Natural killer cell treated with Interleukin-12 subunit alpha and Interleukin-12 subunit beta and Interleukin-15 and Interleukin-18, amount 100 ng/mL, for 72 hours (primary cell): Measurements from ENCODE around the gene RPUSD1. TPM values are rescaled to one million over a fixed set of nuclear protein-coding genes. Genes with fewer than 3 reads are reported as not detected.

ENCODE experiments used
- ATAC-seq, 2 donors: fragments of 150-1000 bp; cut with Tn5 transposase in 1 of 2; sonication (Bioruptor Pico), chemical (Tn5 transposase) in 1 of 2; 2 replicates each; pipeline ENCODE4 v1.10.0; 2021
- DNase-seq: peaks from one replicate; pipeline ENCODE4 v3.0.0; 2022; ENCODE audit warnings: low spot score
- H3K27ac Mint-ChIP-seq, 2 donors: 1 replicate in 1 of 2; 2 replicates in 1 of 2; pipeline ENCODE4 v1.8.0; 2022; ENCODE audit warnings: mixed read lengths in 2 of 2, mild to moderate bottlenecking in 1 of 2, moderate library complexity in 1 of 2
- H3K27me3 Mint-ChIP-seq, 2 donors: 1 replicate in 1 of 2; 2 replicates in 1 of 2; pipeline ENCODE4 v1.8.0; 2022; ENCODE audit warnings: mixed read lengths in 2 of 2
- H3K36me3 Mint-ChIP-seq: one replicate; pipeline ENCODE4 v1.8.0; 2022; ENCODE audit warnings: mixed read lengths
- H3K4me1 Mint-ChIP-seq, 2 donors: 1 replicate in 1 of 2; 2 replicates in 1 of 2; pipeline ENCODE4 v1.8.0; 2022; ENCODE audit warnings: low read depth in 2 of 2, mixed read lengths in 2 of 2, mild to moderate bottlenecking in 1 of 2
- H3K4me3 Mint-ChIP-seq: one replicate; pipeline ENCODE4 v1.8.0; 2022; ENCODE audit warnings: mixed read lengths
- H3K9me3 Mint-ChIP-seq: 2 replicates; pipeline ENCODE4 v1.8.0; 2022; ENCODE audit warnings: mixed read lengths
- total RNA-seq, 2 donors: library from RNA; stranded (reverse); gene quantifications; one replicate each; pipeline ENCODE4 v1.2.3, GENCODE V29; 2022

Gene RPUSD1
- total RNA-seq, 2 donors from 2014 or later = 38.2 to 79.3 TPM

- Mint-ChIP-seq H3K27me3 (no peaks in the 10 kb centered on the region), H3K27ac (no peak overlapping the region), H3K4me3 (no peak overlapping the region), H3K36me3 (no peaks in the 10 kb centered on the region), H3K9me3 (no peaks in the 10 kb centered on the region), H3K4me1 (no peaks in the 10 kb centered on the region)
- ATAC-seq (no peak), DNase-seq (no peak)
These were observed 21.2 kb downstream of the RPUSD1 start for GRCh38 chr16:766820-767640.

DNA sequence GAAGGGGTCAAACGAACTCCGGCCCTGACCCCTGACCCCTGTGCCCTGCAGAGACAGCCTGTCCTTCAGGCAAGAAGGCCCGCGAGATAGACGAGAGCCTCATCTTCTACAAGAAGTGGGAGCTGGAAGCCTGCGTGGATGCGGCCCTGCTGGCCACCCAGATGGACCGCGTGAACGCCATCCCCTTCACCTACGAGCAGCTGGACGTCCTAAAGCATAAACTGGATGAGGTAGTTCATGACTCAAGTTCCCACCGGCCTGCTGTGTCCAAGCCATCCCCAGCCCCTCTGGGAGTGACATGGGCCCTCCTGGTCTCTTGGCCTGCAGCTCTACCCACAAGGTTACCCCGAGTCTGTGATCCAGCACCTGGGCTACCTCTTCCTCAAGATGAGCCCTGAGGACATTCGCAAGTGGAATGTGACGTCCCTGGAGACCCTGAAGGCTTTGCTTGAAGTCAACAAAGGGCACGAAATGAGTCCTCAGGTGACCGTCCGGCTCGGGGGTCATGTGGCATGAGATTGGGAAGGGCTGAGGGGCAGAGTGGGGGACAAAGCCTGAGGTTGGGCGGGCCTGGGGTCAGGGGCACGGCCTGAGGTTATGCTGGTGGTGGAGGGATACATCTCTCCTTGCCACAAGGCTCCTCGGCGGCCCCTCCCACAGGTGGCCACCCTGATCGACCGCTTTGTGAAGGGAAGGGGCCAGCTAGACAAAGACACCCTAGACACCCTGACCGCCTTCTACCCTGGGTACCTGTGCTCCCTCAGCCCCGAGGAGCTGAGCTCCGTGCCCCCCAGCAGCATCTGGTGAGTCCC lies 22.0 kb downstream of the RPUSD1 start:
- Mint-ChIP-seq H3K4me1 (no peaks in the 10 kb centered on the region), H3K36me3 (no peaks in the 10 kb centered on the region), H3K4me3 (no peak overlapping the region), H3K27me3 (no peaks in the 10 kb centered on the region), H3K27ac (no peak overlapping the region), H3K9me3 (no peaks in the 10 kb centered on the region)
- ATAC-seq (no peak), DNase-seq (no peak)

DNA sequence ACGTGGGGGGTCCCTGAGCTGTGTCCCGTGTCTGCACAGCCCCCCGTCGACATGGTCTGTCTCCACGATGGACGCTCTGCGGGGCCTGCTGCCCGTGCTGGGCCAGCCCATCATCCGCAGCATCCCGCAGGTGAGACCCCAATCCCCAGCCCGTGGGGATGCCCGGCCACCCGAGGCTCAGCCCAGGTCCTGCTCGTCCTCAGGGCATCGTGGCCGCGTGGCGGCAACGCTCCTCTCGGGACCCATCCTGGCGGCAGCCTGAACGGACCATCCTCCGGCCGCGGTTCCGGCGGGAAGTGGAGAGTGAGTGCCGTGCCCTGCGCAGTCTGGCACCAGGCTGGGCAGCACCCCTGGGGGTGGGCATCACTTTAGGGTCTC lies 22.7 kb downstream of the RPUSD1 start:
- Mint-ChIP-seq H3K36me3 (no peaks in the 10 kb centered on the region), H3K4me3 (no peak overlapping the region), H3K4me1 (no peaks in the 10 kb centered on the region), H3K27me3 (no peaks in the 10 kb centered on the region), H3K9me3 (no peaks in the 10 kb centered on the region), H3K27ac (no peak overlapping the region)
- DNase-seq = no peak
- no peak for ATAC-seq

DNA sequence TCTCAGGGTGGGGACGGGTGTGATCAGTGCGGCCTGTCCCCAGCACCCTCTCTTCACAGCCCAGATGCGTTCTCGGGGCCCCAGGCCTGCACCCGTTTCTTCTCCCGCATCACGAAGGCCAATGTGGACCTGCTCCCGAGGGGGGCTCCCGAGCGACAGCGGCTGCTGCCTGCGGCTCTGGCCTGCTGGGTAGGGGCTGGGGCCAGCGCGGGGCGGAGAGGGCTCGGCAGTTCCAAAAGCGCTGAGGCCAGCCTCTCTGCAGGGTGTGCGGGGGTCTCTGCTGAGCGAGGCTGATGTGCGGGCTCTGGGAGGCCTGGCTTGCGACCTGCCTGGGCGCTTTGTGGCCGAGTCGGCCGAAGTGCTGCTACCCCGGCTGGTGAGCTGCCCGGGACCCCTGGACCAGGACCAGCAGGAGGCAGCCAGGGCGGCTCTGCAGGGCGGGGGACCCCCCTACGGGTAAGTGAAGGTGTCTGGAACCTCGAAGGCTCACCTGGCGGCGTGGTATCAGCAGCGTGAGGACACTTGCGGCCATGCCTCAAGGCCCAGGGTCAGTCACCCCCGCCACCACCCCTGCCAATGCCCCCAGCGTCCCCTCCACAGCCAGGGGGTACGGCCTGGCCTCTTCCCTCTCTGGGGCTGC lies 23.2 kb downstream of the RPUSD1 start:
- Mint-ChIP-seq H3K36me3 (no peaks in the 10 kb centered on the region), H3K27ac (no peak overlapping the region), H3K9me3 (no peaks in the 10 kb centered on the region), H3K4me3 (no peak overlapping the region), H3K4me1 (no peaks in the 10 kb centered on the region), H3K27me3 (no peaks in the 10 kb centered on the region)
- DNase-seq (no peak), ATAC-seq (no peak)

- Mint-ChIP-seq H3K4me3 (no peak overlapping the region), H3K27ac (no peak overlapping the region), H3K9me3 (no peaks in the 10 kb centered on the region), H3K27me3 (no peaks in the 10 kb centered on the region), H3K36me3 (no peaks in the 10 kb centered on the region), H3K4me1 (no peaks in the 10 kb centered on the region)
- no peak for ATAC-seq
- DNase-seq = no peak
These were observed 23.9 kb downstream of the RPUSD1 start for GRCh38 chr16:764184-764750.

DNA sequence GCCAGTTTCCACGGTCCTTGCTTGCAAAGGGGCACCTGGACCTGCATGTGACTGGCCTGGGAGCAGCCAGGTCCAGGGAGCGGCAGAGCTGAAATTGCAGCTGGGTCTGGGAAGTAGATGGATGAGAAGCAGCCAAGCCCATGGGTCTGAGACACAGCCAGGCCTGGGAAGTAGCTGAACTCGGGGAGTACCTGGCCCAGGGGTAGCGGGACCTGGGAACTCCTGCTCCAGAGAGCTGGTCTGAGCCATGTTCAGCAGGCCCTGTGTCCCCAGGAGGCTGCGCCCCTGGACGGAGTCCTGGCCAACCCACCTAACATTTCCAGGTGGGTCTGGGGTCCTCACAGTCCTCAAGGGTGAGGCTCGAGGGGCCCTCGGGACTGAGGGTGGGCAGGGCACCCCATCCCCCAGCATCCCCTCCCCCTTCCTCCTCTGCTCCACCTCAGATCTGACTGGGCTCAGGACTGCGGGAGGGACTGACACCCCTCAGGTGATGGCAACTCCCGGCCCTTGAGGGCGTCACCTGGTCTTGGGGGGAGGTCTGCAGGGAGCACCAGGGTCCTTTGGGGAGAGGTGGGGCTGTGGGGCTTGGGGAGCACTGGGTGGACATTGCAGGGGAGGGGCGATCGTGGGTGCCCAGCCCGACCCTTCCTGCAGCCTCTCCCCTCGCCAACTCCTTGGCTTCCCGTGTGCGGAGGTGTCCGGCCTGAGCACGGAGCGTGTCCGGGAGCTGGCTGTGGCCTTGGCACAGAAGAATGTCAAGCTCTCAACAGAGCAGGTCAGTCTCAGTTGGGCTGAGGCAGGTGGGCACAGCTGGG lies 24.6 kb downstream of the RPUSD1 start:
- H3K9me3 Mint-ChIP-seq = no peaks in the 10 kb centered on the region

DNA sequence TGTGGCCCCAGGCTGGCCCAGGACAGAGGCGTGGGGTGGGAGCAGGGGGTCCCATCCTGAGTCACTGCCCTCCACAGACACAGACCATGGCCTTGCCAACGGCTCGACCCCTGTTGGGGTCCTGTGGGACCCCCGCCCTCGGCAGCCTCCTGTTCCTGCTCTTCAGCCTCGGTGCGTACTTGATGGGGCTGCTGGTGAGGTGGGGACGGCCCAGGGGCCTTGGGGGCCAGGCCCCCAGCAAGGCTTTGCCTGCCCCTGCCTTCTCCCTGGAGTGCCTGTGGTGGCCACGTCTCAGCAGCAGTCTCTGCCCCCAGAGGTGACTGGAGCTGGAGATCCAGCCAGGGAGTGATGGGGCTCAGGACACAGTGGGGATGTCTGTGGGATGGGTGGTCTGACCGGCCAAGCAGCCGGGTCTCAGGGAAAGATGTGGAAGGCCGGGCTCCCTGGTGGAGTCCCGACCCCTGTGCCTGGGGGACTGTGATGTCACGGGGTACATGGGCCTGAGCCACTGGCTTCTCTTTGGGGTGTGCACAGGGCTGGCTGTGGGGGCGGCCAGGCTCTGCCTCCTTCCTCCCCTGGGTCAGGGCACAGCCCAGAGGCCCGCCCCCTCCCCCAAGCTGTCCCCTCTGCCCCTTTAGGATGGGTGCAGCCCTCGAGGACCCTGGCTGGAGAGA lies 25.4 kb downstream of the RPUSD1 start:
- Mint-ChIP-seq H3K27me3 (peaks cover 0 to 4% of the 10 kb centered on the region in 2 donors), H3K27ac (no peak overlapping the region), H3K4me3 (no peak overlapping the region), H3K36me3 (no peaks in the 10 kb centered on the region), H3K4me1 (peaks cover 2 to 3% of the 10 kb centered on the region in 2 donors), H3K9me3 (no peaks in the 10 kb centered on the region)
- no peak for ATAC-seq
- no peak for DNase-seq

More for the DNA sequence above, 24.6 kb downstream of the RPUSD1 start:
- Mint-ChIP-seq H3K4me3 (no peak overlapping the region), H3K4me1 (no peaks in the 10 kb centered on the region), H3K36me3 (no peaks in the 10 kb centered on the region), H3K27me3 (no peaks in the 10 kb centered on the region), H3K27ac (no peak overlapping the region)
- DNase-seq (no peak), ATAC-seq (no peak)

GRCh38 chr16:761625-762513 lies 26.3 kb downstream of the RPUSD1 start:
- Mint-ChIP-seq H3K9me3 (no peaks in the 10 kb centered on the region), H3K4me3 (no peak overlapping the region), H3K27me3 (peaks cover 0 to 8% of the 10 kb centered on the region in 2 donors), H3K27ac (no peak overlapping the region), H3K4me1 (peaks cover 5 to 6% of the 10 kb centered on the region in 2 donors), H3K36me3 (no peaks in the 10 kb centered on the region)
- DNase-seq (no peak), ATAC-seq (no peak)

GRCh38 chr16:760545-761343 lies 27.4 kb downstream of the RPUSD1 start, which contains the start of gene MSLN:
MSLN (plus strand) TSS chr16:760734; CDS start chr16:762681, 1,947 bp downstream.
- Mint-ChIP-seq H3K9me3 (no peaks in the 10 kb centered on the region), H3K36me3 (no peaks in the 10 kb centered on the region), H3K4me3 (no peak within 1 kb of the TSS), H3K27me3 (peaks cover 3 to 8% of the 10 kb centered on the region in 2 donors), H3K27ac (no peak within 1 kb of the TSS), H3K4me1 (peaks cover 5 to 6% of the 10 kb centered on the region in 2 donors)
- ATAC-seq (no peak), DNase-seq (no peak)

DNA sequence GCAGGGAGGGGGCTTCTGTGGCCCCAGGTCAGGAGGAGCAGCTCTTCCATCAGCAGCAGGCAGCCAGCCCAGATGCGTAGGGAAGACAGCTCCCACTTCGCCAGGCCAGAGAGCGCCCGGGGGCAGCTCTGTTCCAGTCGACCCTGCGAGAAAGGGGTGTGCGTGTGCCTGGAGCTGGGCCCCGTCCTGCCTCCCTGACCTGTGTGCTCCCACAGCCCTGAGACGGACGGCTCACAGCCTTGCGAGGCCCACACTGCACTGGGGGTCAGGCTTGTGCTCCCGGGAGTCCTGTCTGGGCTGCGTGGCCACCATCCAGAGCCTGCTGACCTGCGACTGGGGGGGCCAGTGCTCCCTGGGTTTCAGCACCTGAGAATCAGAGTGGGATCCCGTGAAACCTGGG lies 28.1 kb downstream of the RPUSD1 start:
- H3K27me3 Mint-ChIP-seq = peaks cover 3 to 8% of the 10 kb centered on the region in 2 donors
- H3K36me3 Mint-ChIP-seq = no peaks in the 10 kb centered on the region
- ATAC-seq = no peak
- DNase-seq = no peak
- no peak overlapping the region for H3K4me3 Mint-ChIP-seq
- peaks cover 5 to 6% of the 10 kb centered on the region in 2 donors for H3K4me1 Mint-ChIP-seq
- no peaks in the 10 kb centered on the region for H3K9me3 Mint-ChIP-seq
- H3K27ac Mint-ChIP-seq = no peak overlapping the region

GRCh38 chr16:759110-759910 lies 28.9 kb downstream of the RPUSD1 start:
- peaks cover 3 to 8% of the 10 kb centered on the region in 2 donors for H3K27me3 Mint-ChIP-seq
- H3K4me3 Mint-ChIP-seq = no peak overlapping the region
- H3K27ac Mint-ChIP-seq = no peak overlapping the region
- DNase-seq (no peak), ATAC-seq (no peak)
- peaks cover 5 to 6% of the 10 kb centered on the region in 2 donors for H3K4me1 Mint-ChIP-seq
- no peaks in the 10 kb centered on the region for H3K9me3 Mint-ChIP-seq
- H3K36me3 Mint-ChIP-seq = no peaks in the 10 kb centered on the region
